GM10248 (cell line): ENCODE measurements around the gene CA12.

Source experiments
- CTCF ChIA-PET: fragments of 300-600 bp; sonication (Branson Sonifier 250); formaldehyde crosslinking; extraction: SDS; loops from one replicate; lab custom pipeline; 2021; ENCODE audit warnings: antibody characterized with exemption; lab: Yijun Ruan, JAX
- POLR2A ChIA-PET: fragments of 350-650 bp; sonication (Branson Sonifier 250); formaldehyde crosslinking; extraction: SDS; loops from one replicate; lab custom pipeline; 2020; ENCODE audit warnings: antibody characterized with exemption; lab: Yijun Ruan, JAX
- DNase-seq: peaks from one replicate; pipeline ENCODE4 v3.0.0; 2012; ENCODE audit errors: extremely low spot score
- TF ChIP-seq, protein P1 (sequence below): IDR thresholded peaks from 2 replicates; pipeline ENCODE4 v1.5.1; 2012; ENCODE audit warnings: mild to moderate bottlenecking, low read depth; ENCODE audit errors: extremely low read depth, missing control alignments, control extremely low read depth

CA12 gene

DNA sequence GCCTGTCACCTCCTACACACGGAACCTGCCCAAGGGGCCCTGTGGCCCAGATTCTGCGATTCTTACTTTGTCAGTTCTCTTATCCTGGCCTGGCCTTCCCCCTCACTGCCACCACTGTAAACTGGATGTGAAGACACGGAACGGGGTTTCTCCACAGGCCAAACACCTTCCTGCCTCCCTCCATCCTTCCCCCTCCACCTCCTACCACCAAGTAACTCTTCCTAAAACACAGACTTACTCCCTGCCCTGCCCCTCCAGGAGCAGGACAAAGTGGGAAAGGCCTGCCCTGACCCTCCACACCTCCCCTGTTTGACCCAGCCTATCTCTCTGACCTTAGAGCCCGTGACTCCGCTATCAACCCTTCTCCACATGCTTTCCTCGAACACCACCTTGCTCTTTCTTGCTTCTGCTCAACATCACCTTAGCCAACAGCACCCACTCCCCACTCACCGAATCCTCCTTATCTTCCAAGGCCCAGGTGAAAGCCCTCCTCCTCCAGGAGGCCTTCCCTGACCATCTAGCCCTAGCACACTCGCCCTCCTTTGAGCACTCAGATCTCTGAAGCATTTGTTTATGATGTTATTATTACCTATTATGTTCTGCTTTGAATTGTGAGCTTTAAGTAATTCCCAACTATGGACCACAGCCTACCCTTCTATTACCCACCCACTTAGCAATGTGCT lies 7.6 kb downstream of the CA12 start:
- CTCF ChIA-PET = no interaction called here
- TF ChIP-seq, protein P1, sequence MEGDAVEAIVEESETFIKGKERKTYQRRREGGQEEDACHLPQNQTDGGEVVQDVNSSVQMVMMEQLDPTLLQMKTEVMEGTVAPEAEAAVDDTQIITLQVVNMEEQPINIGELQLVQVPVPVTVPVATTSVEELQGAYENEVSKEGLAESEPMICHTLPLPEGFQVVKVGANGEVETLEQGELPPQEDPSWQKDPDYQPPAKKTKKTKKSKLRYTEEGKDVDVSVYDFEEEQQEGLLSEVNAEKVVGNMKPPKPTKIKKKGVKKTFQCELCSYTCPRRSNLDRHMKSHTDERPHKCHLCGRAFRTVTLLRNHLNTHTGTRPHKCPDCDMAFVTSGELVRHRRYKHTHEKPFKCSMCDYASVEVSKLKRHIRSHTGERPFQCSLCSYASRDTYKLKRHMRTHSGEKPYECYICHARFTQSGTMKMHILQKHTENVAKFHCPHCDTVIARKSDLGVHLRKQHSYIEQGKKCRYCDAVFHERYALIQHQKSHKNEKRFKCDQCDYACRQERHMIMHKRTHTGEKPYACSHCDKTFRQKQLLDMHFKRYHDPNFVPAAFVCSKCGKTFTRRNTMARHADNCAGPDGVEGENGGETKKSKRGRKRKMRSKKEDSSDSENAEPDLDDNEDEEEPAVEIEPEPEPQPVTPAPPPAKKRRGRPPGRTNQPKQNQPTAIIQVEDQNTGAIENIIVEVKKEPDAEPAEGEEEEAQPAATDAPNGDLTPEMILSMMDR = no peak
- DNase-seq = no peak
- POLR2A ChIA-PET = no interaction called here

DNA sequence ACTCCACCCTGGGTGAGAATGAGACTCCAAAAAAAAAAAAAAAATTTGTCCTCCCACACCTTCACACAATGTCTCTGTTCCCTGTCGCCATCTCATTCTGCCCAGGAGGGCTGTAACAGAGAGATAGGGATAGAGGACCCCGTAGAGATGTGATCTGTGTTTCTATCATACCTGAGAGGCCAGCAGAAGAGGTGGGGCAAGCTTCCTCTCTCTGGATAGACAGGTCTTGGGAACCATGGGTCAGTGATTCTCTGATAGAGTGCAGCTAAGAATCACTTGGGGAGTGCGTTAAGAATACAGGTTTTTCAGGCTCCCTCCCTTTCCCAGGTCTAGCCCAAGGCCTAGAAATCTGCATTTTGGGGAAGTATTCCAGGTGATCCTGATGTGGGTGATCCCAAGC lies 8.3 kb downstream of the CA12 start:
- TF ChIP-seq, protein P1 = no peak
- DNase-seq = no peak
- POLR2A ChIA-PET = no interaction called here
- CTCF ChIA-PET = interaction anchor here (0.6 kb wide), 1 partner anchor 1003 kb away, joined by 3 read pairs; no protein-coding TSS in a partner anchor

DNA sequence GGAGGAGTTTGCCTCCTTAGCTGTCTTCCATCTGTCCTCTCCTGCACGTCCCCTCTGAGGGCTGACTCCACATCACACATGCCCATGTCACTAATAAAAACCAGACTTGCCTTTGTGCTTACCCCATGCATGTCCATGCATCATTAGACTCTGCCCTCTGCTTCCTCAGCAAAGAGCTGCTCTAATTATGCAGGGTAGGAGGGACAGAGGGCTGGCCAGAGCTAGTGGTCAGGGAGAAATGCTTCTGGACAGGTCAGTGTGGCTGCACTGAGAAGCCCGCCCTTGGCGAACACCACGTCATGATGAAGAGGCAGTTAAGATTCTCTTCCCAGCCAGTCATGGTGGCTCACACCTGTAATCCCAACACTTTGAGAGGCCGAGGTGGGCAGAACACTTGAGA lies 8.9 kb downstream of the CA12 start:
- DNase-seq = no peak
- ChIA-PET CTCF (interaction anchor here (0.6 kb wide), 1 partner anchor 1003 kb away, joined by 3 read pairs; no protein-coding TSS in a partner anchor), POLR2A (no interaction called here)
- TF ChIP-seq, protein P1 = no peak

DNA sequence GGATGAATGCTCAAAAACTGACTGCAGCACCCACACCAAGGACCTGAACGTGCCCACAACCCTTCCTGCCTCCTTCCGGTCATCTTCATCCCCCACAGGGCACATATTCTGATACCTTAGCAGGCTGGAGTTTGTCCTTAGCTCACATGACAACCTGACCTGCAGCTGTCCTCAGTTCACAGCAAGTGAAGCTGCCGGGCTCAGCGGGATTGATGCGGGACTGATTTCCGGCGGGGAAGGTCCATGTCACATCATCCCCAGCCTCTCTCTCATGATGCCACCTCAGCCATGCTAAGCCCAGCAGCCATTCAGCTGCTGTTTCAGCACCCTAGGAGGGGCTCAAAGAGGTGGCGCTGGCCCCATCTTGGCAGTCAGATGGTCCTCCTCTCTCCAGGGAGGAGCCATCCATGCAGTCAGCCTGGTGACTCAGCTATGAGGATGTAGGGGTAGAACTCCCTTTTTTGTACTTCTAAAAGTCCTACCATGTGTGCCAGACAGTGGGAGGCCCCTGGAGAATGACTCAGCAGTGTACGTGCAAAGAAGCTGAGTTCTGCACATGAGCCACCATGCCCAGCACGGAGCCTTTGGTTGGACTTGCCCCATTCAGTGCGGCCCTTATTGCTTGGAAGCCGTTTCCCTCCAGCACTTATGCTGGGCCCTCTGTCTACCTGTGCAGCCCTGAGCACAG lies 9.5 kb downstream of the CA12 start:
- ChIA-PET CTCF (no interaction called here), POLR2A (no interaction called here)
- no peak for DNase-seq
- TF ChIP-seq, protein P1 = no peak

DNA sequence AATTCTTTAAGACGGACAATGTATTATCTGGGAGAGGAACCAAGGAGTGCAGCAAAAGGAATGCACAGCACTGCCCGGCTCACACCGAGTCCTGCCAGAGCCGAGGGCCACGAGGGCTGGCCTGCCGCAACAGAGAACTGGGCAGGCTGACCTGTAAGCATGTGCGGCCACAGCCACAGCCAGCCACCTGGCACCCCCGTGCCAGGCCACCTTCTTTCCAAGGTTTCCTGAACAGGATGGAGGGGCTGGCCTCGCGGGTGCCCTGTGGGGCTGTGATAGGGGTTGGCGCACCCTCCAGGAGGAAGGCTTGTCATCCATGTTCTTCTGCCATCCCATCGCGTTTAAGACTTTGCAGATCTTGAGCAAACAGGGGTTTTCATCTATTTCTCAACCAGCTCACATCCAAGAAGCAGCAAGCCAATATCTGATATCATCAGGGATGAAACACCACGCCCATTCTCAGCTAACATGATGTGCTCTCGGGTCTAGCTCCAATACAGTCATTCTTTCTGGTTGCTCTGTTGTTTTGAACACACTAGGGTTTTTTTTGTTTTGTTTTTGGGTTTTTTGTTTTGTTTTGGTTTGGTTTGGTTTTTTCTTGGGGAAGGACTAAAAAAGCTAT lies 10.2 kb downstream of the CA12 start:
- ChIA-PET POLR2A (no interaction called here), CTCF (no interaction called here)
- TF ChIP-seq, protein P1 = no peak
- no peak for DNase-seq

DNA sequence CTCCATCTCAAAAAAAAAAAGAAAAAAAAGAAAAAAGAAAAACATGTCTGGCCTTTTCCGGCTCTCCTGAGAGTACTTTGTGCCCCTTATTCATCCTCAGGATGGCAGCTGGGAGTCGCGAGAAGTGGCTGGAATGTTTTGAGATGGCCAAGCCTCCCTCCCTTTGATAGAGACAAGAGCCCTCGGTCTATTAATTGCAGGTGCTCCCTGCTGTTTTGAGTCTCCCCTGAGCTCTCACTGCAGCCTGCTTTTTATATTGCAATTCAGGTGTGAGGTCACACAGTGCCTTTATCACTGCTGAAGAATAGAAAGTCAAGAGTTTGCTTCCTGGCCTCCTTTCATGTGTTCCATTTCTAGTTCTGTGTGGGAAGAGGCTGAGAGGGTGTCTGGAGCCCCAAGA lies 10.9 kb downstream of the CA12 start:
- DNase-seq = no peak
- POLR2A ChIA-PET = no interaction called here
- CTCF ChIA-PET = no interaction called here
- TF ChIP-seq, protein P1 = no peak
